Endodermal cell (in vitro differentiated cells): ENCODE results near the gene ANKRD36. TPM values are rescaled to one million over a fixed set of nuclear protein-coding genes. Genes with fewer than 3 reads are reported as not detected.
"Not testable (repeated sequence)": the region's sequence is repeated elsewhere in the genome, so short reads cannot be mapped to it uniquely, and the experiment has no call there.

ENCODE experiments used
- DNase-seq: peaks from one replicate; pipeline ENCODE4 v3.0.0-alpha.2; 2017
- H3K27ac ChIP-seq: 2 replicates; pipeline ENCODE4 v1.5.1; 2013; ENCODE audit warnings: mild to moderate bottlenecking, low read depth, low read length, moderate library complexity
- H3K27me3 ChIP-seq: 2 replicates; pipeline ENCODE4 v1.6.1; 2013; ENCODE audit warnings: mild to moderate bottlenecking, low read length, moderate library complexity; ENCODE audit not compliant: insufficient read depth, control insufficient read depth, poor library complexity, severe bottlenecking
- H3K36me3 ChIP-seq: 2 replicates; pipeline ENCODE4 v1.7.0; 2013; ENCODE audit warnings: mild to moderate bottlenecking, low read length, moderate library complexity; ENCODE audit not compliant: control insufficient read depth, insufficient read depth
- H3K4me1 ChIP-seq: one replicate; pipeline ENCODE4 v1.7.0; 2013; ENCODE audit warnings: low read length; ENCODE audit not compliant: control insufficient read depth, insufficient read depth
- H3K4me3 ChIP-seq: 2 replicates; pipeline ENCODE4 v1.5.1; 2013; ENCODE audit warnings: mild to moderate bottlenecking, low read length, moderate library complexity
- H3K9ac ChIP-seq: 2 replicates; pipeline ENCODE4 v1.6.1; 2013; ENCODE audit warnings: mild to moderate bottlenecking, low read length, moderate library complexity; ENCODE audit not compliant: poor library complexity, severe bottlenecking; ENCODE audit errors: extremely low read depth
- H3K9me3 ChIP-seq: 2 replicates; pipeline ENCODE4 v1.6.1; 2013; ENCODE audit warnings: mild to moderate bottlenecking, low read length, moderate library complexity; ENCODE audit not compliant: control insufficient read depth
- H3K27ac Mint-ChIP-seq: 2 replicates; pipeline ENCODE4 v1.8.0; 2020; ENCODE audit warnings: mixed read lengths
- H3K27me3 Mint-ChIP-seq: 2 replicates; pipeline ENCODE4 v1.8.0; 2021; ENCODE audit warnings: mild to moderate bottlenecking, mixed read lengths; ENCODE audit not compliant: insufficient read depth
- H3K36me3 Mint-ChIP-seq: 2 replicates; pipeline ENCODE4 v1.8.0; 2020; ENCODE audit warnings: low read depth, mixed read lengths
- H3K4me1 Mint-ChIP-seq: 2 replicates; pipeline ENCODE4 v1.8.0; 2020; ENCODE audit warnings: mixed read lengths
- H3K4me3 Mint-ChIP-seq: 2 replicates; pipeline ENCODE4 v1.8.0; 2020; ENCODE audit warnings: mild to moderate bottlenecking, moderate library complexity, mixed read lengths
- H3K9me3 Mint-ChIP-seq: 2 replicates; pipeline ENCODE4 v1.8.0; 2020; ENCODE audit warnings: mild to moderate bottlenecking, mixed read lengths
- WGBS, 2 experiments: methylation state at CpG; one replicate each; pipeline versions ENCODE4 v1.1.5 to v1.1.7; 2013; ENCODE audit warnings: missing lambda C conversion rate in 2 of 2, mixed read lengths in 1 of 2; ENCODE audit not compliant: insufficient coverage in 1 of 2, insufficient read length in 1 of 2; 5-methylcytosine and 5-hydroxymethylcytosine counted together
- total RNA-seq, 2 donors: library from RNA; stranded (reverse); fragmentation: NEBNext Ultra II Directional in 1 of 2; extraction: Animal tissue kit (Norgen Biotek cat#: 25700) in 1 of 2; gene quantifications; 2 replicates in 1 of 2; 3 replicates in 1 of 2; pipeline ENCODE4 v1.2.1, GENCODE V29; 2021
- TF ChIP-seq, protein P1 (sequence below): fragments of 200-600 bp; sonication (generic); conservative IDR thresholded peaks from 2 replicates; pipeline ENCODE4 v1.5.0; 2021; ENCODE audit warnings: antibody characterized with exemption, mild to moderate bottlenecking

Gene ANKRD36
- total RNA-seq, 2 donors from 2014 or later = 26.8 to 44.8 TPM

DNA sequence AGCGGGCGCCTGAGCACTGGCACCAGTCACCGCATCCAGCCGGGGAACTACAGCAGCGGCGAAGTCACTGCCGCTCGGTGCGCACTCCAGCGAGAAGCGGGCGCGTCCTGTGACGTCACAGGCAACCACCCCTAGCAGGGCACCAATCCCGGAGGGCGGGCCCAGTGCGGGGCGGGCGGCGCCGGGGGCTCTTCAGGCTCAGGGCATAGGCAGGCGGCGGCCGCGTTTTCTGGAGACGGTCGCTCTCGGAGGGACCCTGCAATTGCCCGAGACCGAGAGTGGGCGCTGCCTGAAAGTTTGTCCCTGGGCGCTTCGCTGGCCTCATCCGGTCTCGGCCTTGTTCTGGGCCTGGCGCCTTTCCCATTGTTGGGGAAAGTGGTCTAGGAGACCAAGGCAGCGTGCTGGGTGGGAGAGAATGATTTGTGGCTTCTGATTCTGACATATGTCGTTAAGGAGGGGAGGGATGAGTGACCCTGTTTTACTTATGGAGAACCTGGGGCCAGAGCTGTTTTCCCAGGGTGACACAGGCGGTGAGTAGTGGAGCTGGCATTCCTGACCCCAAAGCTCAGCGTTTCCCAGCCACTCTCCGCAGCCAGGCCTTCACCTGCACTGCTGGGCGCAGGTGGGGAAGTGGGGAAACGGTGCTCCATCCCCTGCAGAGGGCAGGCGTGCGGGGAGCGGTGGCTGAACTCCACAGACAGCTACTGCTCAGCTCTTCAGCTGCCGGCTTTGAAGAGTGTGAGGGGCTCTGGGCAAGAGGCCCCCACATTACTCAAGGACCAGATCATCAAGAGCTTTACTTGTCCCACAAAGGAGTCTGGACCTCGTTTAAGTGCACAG, 18.0 kb upstream of the ANKRD36 start, which contains the start of gene FAHD2B:
Gene FAHD2B, minus strand, starts transcription at position 111 of the 840 bp plus-strand sequence. CDS start 3,176 bp downstream, outside the sequence.
- Mint-ChIP-seq H3K4me1 (peaks cover 16% of the 10 kb centered on the region), H3K4me3 (peak within 1 kb of the TSS; percentile 70), H3K27ac (peak within 1 kb of the TSS; percentile 87), H3K9me3 (peaks cover 13% of the 10 kb centered on the region)
- H3K4me3 ChIP-seq = peak within 1 kb of the TSS; percentile 65
- not testable (repeated sequence) for H3K36me3 ChIP-seq, H3K4me1 ChIP-seq, H3K9ac ChIP-seq, H3K36me3 Mint-ChIP-seq, H3K9me3 ChIP-seq, H3K27ac ChIP-seq, H3K27me3 Mint-ChIP-seq, H3K27me3 ChIP-seq
- peak; percentile 86 for DNase-seq
- WGBS, 2 experiments = 9 to 25% methylated on average over 7 to 26 of the region's 48 CpGs
- TF ChIP-seq, protein P1, sequence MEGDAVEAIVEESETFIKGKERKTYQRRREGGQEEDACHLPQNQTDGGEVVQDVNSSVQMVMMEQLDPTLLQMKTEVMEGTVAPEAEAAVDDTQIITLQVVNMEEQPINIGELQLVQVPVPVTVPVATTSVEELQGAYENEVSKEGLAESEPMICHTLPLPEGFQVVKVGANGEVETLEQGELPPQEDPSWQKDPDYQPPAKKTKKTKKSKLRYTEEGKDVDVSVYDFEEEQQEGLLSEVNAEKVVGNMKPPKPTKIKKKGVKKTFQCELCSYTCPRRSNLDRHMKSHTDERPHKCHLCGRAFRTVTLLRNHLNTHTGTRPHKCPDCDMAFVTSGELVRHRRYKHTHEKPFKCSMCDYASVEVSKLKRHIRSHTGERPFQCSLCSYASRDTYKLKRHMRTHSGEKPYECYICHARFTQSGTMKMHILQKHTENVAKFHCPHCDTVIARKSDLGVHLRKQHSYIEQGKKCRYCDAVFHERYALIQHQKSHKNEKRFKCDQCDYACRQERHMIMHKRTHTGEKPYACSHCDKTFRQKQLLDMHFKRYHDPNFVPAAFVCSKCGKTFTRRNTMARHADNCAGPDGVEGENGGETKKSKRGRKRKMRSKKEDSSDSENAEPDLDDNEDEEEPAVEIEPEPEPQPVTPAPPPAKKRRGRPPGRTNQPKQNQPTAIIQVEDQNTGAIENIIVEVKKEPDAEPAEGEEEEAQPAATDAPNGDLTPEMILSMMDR = peak; percentile 36

DNA sequence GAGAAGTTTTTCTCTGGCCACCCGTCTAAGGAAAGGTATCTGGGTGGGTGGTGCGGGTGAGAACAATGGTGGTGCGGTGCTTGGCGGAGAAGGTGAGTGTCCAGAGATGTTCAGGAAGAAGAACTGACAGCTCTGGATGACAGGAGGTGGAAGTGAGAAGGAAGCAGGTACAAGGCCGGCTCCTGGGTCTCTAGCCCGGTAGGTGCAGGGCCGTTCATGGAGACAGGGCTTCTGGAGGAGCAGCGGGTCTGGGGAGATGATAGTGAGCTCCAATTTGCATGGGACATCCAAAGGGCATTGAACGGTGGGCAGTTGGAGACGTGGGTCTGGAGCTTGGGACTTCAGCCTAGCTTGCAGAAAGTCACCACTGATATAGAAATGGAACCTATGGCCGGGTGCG, 17.3 kb upstream of the ANKRD36 start:
- TF ChIP-seq, protein P1 = no peak
- Histone ChIP-seq H3K9me3 (no peaks in the 10 kb centered on the region), H3K4me1 (no peaks in the 10 kb centered on the region), H3K27ac (no peak overlapping the region), H3K27me3 (no peaks in the 10 kb centered on the region), H3K9ac (no peak overlapping the region), H3K4me3 (peak overlapping the region; percentile 65), H3K36me3 (no peaks in the 10 kb centered on the region)
- peaks cover 6% of the 10 kb centered on the region for H3K27me3 Mint-ChIP-seq
- peaks cover 16% of the 10 kb centered on the region for H3K4me1 Mint-ChIP-seq
- no peaks in the 10 kb centered on the region for H3K36me3 Mint-ChIP-seq
- DNase-seq = no peak
- H3K4me3 Mint-ChIP-seq = peak overlapping the region; percentile 70
- 75 to 84% methylated on average over 6 to 12 of the region's 12 CpGs for WGBS, 2 experiments
- no peak overlapping the region for H3K27ac Mint-ChIP-seq
- peaks cover 17% of the 10 kb centered on the region for H3K9me3 Mint-ChIP-seq

DNA sequence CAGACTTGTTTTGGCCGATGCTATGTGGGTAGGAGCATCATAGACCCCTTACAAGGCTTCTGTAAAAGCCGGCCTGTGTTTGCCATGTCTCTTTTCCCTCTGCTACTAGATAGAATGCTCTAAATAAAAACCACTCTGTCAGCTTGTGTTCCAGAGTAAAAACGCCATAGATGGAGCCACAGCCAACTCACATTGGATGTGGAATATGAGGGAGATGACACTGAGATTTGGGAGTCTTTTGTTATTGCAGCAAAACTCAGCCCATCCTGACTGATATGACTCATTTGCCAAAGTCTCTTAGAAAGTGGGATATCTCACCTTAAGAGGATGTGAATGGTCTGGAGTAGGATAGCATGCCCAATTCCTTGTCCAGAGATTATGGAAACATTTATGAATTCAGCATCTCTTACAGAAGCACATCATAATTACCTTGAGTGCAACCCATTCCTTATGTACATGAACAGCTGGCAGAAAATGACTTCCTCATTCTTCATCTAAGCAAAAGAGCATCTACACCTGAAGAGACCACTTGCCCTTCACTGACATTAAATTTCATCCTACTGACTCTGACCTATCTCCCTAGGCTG, 14.1 kb upstream of the ANKRD36 start:
- not testable (repeated sequence) for H3K27ac Mint-ChIP-seq, H3K27me3 ChIP-seq, H3K27ac ChIP-seq, DNase-seq, H3K36me3 Mint-ChIP-seq, H3K9ac ChIP-seq, H3K9me3 ChIP-seq, H3K4me1 ChIP-seq, H3K4me3 ChIP-seq, H3K36me3 ChIP-seq, H3K4me3 Mint-ChIP-seq
- Mint-ChIP-seq H3K9me3 (peaks cover 24% of the 10 kb centered on the region), H3K27me3 (peaks cover 19% of the 10 kb centered on the region), H3K4me1 (peaks cover 19% of the 10 kb centered on the region)
- WGBS, 2 experiments = 80 to 100% methylated on average over 2 to 3 of the region's 3 CpGs

DNA sequence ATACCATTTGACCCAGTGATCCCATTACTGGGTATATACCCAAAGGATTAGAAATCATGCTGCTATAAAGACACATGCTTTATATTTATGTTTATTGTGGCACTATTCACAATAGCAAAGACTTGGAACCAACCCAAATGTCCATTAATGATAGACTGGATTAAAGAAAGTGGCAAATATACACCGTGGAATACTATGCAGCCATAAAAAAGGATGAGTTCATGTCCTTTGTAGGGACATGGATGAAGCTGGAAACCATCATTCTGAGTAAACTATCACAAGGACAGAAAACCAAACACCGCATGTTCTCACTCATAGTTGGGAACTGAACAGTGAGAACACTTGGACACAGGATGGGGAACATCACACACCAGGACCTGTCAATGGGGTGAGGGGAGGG, 6.1 kb upstream of the ANKRD36 start:
- H3K27me3 Mint-ChIP-seq = peaks cover 20% of the 10 kb centered on the region
- not testable (repeated sequence) for H3K27ac ChIP-seq, H3K4me1 ChIP-seq, H3K9ac ChIP-seq, H3K36me3 ChIP-seq, H3K4me1 Mint-ChIP-seq, DNase-seq, H3K36me3 Mint-ChIP-seq, H3K9me3 ChIP-seq, H3K27me3 ChIP-seq, H3K4me3 ChIP-seq, H3K9me3 Mint-ChIP-seq, H3K4me3 Mint-ChIP-seq, H3K27ac Mint-ChIP-seq
- 96% methylated on average over 2 of the region's 2 CpGs; no CpG with 5 or more reads in 1 of the 2 experiments for WGBS, 2 experiments

DNA sequence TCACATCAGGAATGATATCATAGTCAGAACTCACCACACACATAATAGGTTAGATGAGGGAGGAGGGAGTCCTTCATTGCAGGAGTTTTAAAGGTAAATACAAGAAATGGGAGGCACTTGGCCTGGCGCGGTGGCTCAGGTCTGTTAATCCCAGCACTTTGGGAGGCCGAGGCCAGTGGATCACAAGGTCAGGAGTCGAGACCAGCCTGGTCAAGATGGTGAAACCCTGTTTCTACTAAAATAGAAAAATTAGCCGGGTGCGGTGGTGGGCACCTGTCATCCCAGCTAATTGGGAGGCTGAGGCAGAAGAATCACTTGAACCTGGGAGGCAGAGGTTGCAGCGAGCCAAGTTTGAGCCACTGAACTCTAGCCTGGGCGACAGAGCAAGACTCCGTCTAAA, 1.7 kb upstream of the ANKRD36 start:
- not testable (repeated sequence) for H3K27me3 Mint-ChIP-seq, H3K27ac Mint-ChIP-seq, H3K9me3 ChIP-seq, DNase-seq, H3K4me1 Mint-ChIP-seq, H3K4me3 ChIP-seq, H3K27me3 ChIP-seq, H3K9me3 Mint-ChIP-seq, H3K9ac ChIP-seq, H3K36me3 Mint-ChIP-seq, H3K36me3 ChIP-seq, H3K4me1 ChIP-seq, H3K27ac ChIP-seq, H3K4me3 Mint-ChIP-seq
- 89 to 91% methylated on average over 6 to 9 of the region's 9 CpGs for WGBS, 2 experiments
